Gastrocnemius medialis (tissue), 4 donors: Measurements from ENCODE around the gene IQCE.

Experiments
- CTCF ChIP-seq, 5 experiments: fragments of 450-650 bp in 3 of 5; fragments of 200-600 bp in 2 of 5; sonication (generic) in 2 of 5; IDR thresholded peaks in 4 of 5; conservative IDR thresholded peaks in 1 of 5; 1 replicate in 4 of 5; 2 replicates in 1 of 5; pipeline ENCODE4 v1.5.1; 2016 to 2019; ENCODE audit warnings: antibody characterized with exemption in 5 of 5, mild to moderate bottlenecking in 3 of 5, moderate library complexity in 3 of 5
- POLR2A ChIP-seq, 2 donors: fragments of 450-650 bp; IDR thresholded peaks; one replicate each; pipeline ENCODE4 v1.6.1; 2017; ENCODE audit warnings: antibody characterized with exemption in 2 of 2, mild to moderate bottlenecking in 2 of 2, moderate library complexity in 2 of 2

- TF ChIP-seq CTCF (IDR thresholded peaks at IDR 0.05 in 4 of 5, conservative IDR thresholded peaks at IDR 0.05 in 1 of 5), result peak in 2 of 5 experiments; percentile 21 to 42
- TF ChIP-seq POLR2A (IDR thresholded peaks at IDR 0.05), result no peak
These were observed at the start of gene IQCE for GRCh38 chr7:2558629-2559282.
